Suppressor macrophage (primary cell): ENCODE results near the gene EIF5A2.
"Not testable (repeated sequence)": the region's sequence is repeated elsewhere in the genome, so short reads cannot be mapped to it uniquely, and the experiment has no call there.

ENCODE experiments used
- DNase-seq, 4 experiments: peaks; one replicate each; pipeline ENCODE4 v3.0.0-alpha.2; 2020 to 2022
- total RNA-seq, 17 experiments: gene quantifications; one replicate each; lab custom pipeline; 2026; ENCODE audit warnings: mixed read lengths in 6 of 17, inconsistent platforms in 3 of 17; lab: John Stamatoyannopoulos, UW

EIF5A2 gene
- 5.2 to 14.1 (median 10.0) reads per million in 17 experiments for total RNA-seq

DNA sequence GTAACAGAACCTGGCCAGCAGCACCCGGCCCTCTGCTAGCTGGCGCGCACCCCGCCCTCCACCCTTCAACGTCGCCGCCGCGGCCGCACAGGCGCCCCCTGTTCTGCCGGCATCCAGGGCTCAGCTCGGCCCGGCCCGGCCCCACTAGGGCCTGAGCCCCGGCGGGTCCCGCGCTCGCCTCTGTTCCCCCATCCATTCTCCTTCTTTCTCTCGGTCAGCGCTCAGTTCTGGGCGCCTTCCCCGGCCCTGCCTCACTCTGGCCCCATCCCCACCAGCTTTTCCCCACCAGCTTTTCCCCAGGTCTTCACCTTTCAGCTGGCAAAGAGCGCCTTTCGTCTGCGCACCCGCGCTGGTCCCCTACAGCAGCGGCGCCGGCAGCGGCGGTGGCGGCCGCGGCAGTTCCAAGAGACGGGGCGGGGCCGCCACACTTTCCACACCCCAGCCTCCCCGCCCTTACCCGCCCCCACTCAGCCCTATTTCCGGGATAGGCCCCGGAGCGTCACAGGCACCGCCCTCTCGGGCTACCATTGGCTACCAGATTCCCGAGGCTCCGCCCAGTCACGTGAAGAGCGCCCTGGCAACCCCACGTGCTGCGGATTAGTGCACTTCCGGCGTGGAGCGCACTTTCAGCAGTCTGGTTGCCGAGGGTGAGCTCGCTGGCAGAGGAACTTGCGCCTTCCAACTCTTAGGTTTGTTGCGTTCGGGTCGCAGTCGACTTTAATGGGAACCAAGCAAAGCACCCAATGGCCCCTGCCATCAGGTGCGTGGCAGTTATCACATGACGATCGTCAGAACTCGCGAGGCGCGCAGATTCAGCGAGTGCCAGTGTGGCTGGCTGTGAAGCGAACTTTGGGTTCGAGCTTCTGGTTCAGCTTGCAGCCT is at the start of gene EIF5A2:
EIF5A2 (minus strand) TSS at position 403 of the 882 bp plus-strand sequence. CDS start 831 bp downstream, outside the sequence.
- DNase-seq: peak; percentile 95 to 97 (median 97)

DNA sequence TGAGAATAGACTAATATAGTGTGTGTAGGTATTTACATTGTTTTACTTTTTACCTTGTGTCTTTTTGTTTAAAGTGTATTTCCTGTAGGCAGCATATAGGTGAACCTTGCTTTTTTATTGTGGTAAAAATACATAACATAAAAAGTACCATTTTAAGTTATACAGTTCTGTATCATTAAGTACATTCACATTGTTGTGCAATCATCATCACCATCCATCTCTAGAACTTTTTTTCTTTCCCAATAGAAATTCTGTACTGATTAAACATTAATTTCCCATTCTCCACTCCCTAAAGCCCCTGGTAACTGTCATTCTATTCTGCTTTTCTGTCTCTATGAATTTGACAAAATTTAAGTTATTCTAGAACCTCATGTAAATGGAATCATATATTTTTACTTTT is 48.2 kb upstream of the EIF5A2 start:
- no peak for DNase-seq

DNA sequence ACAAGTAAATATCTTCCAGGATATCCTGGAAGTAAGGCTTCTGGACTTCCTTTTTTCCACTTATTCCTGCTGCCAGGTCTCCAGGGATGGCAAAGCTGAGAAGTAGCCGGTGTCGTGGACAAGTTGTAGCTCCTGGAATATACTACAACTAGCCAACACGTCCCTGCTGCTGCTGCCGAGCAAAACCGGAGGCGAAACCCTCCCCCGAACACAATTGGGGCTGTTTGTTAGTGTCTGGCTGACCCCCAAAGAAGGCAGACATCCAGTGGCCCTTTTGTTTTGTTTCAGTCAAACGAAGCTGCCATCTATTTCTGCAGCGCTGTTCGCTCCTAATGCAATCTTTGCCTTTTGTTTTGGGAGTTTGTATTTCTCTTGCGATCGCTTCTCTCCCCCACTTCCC is 45.3 kb upstream of the EIF5A2 start:
- no peak for DNase-seq

DNA sequence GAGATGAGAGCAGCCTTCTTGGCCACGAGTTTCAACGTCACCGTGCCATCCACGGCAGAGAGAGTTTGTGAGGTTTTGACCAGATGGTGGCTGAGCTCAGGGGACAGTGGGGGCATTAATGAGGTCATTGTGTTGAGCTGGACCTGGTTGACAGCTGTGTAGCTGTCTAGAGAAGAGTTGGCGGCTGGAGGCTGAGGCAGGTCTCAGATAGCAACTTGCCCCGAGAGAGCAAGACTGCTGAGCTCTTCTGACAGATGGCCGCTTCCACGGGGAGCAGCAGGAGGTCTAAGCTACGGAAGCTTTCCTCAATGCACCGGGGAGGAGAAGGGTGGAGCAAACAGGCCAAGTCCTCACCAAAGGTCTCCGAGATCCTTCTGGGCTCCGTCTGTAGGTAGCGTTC is 44.8 kb upstream of the EIF5A2 start:
- no peak for DNase-seq

DNA sequence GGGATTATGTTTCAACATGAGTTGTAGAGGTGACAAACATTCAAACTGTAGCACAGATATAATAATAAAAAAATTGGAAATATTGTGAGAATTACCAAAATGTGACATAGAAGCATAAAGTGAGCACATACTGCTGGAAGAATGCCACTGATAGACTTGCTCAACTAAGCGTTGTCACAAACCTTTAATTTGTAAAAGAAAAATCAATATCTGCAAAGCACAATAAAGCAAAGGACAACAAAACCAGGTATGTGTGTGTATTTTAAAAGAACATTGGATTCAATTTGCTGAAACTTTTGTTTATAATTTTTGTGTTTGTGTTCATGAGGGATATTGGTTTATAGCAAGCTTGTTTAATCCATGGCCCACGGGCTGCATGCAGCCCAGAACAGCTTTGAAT is 40.8 kb upstream of the EIF5A2 start:
- no peak for DNase-seq

DNA sequence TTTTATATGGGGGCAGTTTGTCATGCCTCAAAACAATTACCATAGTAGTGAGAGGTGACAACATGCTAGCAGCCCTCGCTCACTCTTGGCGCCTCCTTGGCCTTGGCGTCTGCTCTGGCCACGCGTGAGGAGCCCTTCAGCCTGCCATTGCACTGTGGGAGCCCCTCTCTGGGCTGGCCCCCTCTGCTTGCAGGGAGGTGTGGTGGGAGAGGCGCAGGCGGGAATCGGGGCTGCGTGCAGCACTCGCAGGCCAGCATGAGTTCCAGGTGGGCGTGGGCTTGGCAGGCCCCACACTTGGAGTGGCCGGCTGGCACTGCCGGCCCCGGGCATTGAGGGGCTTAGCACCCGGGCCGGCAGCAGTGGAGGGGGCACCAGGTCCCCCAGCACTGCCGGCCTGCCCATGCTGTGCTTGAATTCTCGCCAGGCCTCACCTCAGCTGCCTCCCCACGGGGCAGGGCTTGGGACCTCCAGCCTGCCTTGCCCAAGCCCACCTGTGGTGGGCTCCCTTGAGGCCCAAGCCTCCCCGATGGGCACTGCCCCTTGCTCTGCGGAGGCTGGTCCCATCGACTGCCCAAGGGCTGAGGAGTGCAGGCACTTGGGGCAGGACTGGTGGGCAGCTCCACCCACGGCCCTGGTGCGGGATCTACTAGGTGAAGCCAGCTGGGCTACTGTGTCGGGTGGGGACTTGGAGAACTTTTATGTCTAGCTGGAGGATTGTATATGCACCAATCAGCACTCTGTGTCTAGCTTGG is 38.8 kb upstream of the EIF5A2 start:
- no peak for DNase-seq

DNA sequence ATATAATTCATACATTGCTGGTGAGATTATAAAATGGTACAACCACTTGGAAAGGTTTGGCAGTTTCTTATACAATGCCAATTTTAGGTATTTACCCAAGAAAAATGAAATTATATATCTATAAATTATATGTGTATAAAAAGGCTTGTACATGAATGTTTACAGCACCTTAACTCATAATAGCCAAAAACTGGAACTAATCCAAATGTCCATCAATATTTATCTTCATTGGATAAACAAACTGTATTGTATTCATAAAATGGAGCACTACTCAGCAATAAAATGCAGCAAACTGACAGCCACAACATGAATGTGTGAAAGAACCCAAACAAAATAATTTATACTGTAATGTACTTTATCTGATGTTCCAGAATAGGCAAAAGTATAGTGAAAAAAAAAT is 33.6 kb upstream of the EIF5A2 start:
- DNase-seq: no peak

DNA sequence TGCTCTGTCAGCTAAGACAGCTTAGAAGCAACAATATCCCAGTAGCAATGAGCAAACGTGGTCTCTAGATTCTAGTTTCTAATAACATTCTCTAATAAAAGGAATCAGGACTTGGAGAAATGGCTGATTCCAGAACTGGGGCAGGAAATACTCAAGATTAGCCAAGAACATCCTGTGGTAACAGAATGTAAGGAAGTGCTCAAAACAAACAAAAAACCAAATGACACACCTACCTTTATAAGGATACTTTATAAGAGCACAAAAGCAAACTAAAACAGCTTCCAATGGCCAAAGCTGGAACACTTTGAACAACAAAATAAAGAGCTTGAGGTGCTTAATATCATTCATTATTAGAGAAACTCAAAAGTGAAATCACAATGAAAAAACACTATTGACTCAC is 33.1 kb upstream of the EIF5A2 start:
- no peak for DNase-seq

DNA sequence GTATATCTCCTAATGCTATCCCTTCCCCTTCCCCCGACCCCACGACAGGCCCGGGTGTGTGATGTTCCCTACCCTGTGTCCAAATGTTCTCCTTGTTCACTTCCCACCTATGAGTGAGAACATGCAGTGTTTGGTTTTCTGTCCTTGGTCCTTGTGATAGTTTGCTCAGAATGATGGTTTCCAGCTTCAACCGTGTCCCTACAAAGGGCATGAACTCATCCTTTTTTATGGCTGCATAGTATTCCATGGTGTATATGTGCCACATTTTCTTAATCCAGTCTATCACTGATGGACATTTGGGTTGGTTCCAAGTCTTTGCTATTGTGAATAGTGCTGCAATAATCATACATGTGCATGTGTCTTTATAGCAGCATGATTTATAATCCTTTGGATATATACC is 24.6 kb upstream of the EIF5A2 start:
- DNase-seq: not testable (repeated sequence)

DNA sequence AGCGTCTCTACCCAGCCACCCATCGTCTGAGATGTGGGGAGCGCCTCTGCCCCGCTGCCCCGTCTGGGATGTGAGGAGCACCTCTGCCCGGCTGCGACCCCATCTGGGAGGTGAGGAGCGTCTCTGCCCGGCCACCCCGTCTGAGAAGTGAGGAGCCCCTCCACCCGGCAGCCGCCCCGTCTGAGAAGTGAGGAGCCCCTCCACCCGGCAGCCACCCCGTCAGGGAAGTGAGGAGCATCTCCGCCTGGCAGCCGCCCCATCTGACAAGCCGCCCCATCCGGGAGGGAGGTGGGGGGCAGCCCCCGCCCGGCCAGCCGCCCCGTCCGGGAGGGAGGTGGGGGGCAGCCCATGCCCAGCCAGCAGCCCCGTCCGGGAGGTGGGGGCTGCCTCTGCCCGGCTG is 15.1 kb upstream of the EIF5A2 start:
- not testable (repeated sequence) for DNase-seq

DNA sequence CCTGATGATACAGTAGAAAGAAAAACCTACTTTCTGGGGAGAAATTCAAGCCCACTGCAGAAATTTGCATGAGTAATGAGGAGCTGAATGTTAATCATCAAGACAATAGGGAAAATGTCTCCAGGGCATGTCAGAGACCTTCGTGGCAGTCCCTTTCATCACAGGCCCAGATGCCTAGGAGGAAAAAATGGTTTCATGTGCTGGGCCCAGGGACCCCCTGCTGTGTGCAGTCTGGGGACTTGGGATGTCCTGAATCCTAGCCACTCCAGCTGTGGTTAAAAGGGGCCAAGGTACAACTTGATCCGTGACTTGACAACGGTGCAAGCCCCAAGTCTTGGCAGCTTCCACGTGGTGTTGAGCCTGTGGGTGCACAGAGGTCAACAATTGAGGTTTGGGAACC is 10.3 kb upstream of the EIF5A2 start:
- no peak for DNase-seq

DNA sequence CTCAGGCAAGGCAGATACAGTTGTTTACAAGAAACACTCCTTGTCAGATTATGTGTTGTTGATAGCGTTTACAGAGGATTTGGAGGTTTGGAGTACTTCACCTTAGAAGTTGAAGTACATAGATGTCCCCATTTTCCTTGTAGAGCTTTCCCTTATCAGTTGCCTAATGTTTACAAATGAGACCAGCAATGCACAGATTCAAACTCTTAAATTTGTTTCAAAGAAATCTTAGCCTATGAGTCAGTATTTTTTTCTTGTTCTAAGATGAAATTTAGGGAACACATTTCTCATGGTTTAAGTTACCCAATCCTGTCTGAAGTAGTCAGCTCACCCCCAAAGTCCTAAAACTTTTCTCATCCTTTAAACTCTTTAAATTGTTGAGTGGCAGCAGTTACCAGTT is 6.3 kb upstream of the EIF5A2 start:
- no peak for DNase-seq

DNA sequence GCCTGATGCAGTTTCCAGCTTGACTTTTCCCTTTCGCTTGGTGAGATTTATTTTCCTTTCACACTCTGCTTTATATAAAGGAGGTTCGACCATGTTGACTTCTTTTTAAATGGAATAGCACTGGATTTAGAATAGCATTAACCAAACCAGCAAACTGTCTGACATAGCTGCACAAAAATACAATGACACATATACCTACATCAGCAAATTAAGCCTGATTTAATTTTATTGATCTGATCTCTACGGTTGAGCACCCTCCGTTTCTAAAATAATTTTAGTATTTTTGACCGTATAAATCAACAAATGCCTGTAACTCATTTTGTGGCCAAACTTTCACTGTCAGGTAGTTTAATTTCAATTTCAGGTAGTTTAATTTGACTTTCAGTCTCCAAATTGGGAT is 5.8 kb upstream of the EIF5A2 start:
- DNase-seq: no peak

DNA sequence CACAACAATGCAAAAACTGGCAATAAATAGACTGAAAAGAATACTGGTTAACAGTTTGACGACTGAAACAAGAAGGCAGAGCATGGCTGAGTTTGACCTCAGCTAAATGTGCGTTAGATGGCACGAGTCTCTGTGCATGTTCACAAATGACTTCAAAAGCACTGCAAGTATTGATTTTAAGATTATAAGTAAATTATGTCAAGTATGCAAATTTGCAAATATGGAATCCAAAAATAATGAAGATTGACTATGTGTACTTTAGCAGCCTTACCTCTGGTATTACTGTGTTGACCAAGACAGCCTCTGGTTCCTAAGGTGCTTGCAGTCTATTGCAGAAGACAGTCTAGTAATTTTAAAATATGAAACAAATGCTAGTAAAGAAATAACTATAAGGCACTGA is 2.6 kb upstream of the EIF5A2 start:
- DNase-seq: no peak

DNA sequence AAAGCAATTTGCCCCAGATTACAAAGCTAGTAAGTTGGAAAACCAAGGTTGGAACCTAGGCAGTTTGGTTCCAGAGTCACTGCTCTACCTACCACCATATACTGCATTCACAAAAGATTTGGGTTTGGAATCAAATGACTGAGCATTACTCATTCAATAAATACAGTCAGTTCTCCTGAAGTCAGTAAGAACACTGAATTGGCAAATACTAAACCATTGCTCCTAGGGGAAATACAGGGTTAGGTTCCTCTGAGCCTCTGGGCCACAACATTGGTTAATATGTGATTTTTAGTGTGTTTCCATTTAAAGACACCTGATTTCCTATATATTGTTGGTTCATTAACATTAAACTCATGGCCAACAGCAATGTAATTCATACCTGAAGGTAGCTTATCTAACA is 2.1 kb upstream of the EIF5A2 start:
- DNase-seq: no peak

DNA sequence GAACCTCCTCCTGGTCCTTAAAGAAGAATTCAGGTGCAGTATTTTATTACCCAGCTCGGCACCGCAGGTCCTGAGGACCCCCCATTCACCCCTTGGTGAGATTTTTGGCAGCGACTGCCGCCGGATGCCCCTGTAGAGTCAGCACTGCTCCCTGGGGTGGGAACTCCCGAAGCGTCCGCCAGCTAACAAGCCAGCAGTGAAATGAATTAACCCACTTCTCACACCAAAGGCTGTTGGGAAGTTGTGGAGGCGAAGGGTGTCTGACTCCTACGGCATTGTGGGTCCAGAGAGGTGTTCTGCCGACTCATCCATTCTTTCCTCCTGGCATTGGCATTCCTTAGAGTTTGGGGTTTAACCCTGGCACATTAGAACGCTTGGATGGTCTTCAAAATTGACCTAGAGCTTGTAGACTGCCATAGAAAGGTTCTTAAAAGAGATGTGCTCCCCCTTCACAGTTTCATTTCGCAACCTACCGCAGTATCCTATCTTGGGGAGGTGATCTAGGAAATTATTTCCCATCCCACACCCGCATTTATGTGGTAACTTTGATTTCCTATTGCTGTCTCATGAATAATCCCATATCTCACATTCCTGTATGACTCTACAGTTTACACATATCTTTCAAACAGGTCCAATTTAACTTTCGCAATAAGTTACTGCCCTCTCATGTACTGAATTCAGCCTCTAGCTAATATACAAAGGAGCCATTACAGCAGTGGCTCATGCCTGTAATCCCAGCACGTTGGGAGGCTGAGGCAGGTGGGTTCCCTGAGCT is 879 bp upstream of the EIF5A2 start:
- no peak for DNase-seq

DNA sequence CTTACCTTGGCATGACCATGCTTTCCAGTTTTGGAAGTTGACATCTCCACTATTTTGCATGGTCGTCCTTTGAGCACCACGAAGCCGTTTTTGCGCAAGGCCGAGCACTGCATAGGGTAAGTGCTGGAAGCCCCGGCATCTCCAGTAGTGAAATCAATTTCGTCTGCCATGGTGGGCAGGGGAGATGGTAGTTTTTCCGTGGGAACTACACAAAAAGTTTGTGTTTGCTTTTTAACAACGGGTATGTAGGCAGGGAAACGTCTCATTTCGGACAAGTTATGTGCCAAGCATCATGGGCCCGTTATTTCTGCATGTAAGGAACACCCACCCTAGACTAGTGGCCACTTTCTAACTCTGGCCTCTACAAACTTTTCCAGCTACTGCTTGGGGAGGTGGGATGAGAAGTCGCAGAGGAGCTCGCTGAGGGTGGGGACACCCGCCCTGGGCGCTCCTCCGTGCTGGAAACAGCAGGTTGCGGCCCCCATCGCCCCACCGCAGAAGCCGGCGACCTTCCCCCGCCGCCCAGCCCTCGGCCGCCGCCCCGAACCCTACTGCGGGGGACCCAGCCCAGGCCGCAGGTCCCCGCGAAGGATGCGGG is 701 bp downstream of the EIF5A2 start:
- DNase-seq: peak in 1 of 4 experiments; percentile 9

DNA sequence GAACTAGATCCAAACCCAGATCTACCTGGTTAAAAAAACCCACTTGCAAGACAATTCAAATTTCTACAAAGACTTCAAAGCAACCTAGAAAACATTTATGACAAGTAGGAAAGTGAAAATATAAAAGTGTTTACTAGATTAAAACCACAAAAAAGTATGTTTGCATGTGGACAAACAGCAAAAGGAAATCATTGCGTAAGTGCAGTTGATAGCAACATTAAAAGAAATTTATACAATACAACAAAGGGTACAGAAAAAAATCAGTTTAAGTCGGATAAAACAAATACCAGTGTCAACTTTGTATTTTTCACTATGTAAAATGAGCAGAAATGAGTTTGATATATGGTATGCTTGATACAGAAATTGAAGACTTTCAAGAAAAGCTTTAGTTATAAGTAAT is 2.6 kb downstream of the EIF5A2 start:
- DNase-seq: no peak

DNA sequence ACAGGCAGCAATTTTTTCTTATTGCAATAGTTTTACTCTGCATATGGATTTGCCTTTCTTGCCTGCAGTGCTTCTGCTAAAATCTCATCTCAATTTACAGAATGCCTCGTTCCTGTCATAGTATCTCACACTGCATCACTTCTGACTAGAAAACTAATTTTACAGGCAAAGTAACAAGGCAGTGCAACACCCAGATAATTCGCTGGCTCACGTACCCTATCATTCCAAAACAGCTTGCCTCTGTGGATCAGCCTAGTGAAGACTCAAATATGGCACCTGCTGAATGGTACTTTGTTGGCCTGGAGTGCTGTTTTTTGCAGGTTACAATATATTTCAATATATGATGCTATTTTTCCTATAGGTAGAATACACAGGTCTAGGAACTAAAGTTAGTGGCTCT is 5.3 kb downstream of the EIF5A2 start:
- DNase-seq: no peak

DNA sequence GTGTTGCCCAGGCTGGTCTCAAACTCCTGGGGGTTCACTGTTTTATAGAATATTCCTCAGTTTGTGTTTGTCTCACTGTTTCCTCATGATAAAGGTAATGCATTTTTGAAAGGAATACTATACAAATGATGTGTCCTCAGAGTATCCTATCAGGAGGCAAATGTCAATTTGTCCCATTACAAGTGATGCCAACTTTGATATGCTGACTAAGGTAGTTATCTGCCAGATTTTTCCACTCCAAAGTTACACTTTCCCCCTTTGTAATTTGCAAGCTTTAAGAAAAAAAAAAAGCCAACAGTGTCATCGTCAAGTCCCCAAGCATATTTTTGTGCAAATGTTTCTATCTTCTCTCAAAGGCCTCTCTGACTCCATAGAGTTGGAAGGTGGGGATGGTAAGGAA is 9.0 kb downstream of the EIF5A2 start:
- DNase-seq: no peak

DNA sequence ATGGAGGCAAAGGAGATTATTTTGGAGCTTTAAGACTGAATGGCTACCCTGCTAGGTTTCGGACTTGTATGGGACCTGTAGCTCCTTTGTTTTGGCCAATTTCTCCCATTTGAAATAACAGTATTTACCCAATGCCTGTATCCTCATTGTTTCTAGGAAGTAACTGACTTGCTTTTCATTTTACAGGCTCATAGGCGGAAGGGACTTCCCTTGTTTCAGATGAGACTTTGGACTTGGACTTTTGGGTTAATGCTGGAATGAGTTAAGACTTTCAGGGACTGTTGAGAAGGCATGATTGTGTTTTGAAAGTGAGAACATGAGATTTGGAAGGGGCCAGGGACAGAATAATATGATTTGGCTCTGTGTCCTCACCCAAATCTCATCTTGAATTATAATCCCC is 10.5 kb downstream of the EIF5A2 start:
- DNase-seq: no peak

DNA sequence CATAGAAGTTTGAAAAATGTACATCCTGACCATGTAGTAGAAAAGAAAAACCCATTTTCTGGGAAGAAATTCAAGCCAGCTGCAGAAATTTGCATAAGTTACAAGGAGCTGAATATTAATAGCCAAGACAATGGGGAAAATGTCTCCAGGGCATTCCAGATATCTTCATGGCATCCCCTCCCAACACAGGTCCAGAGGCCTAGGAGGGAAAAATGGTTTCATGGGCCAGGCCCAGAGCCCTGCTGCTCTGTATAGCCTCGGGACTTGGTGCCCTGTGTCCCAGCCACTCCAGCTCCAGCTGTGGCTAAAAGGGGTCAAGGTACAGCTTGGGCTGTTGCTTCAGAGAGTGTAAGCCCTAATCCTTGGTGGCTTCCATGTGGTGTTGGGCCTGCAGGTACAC is 11.2 kb downstream of the EIF5A2 start:
- DNase-seq: not testable (repeated sequence)

DNA sequence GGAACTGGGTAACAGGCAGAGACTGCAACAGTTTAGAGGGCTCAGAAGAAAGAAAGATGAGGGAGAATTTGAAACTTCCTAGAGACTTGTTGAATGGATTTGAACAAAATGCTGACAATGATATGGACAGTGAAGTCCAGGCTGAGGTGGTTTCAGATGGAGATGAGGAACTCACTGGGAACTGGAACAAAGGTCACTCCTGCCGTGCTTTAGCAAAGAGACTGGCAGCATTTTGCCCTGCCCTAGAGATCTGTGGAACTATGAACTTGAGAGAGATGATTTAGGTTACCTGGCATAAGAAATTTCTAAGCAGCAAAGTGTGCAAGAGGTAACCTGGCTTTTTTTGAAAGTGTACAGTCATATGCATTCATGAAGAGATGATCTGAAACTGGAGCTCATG is 11.7 kb downstream of the EIF5A2 start:
- no peak for DNase-seq
